HEK293T (cell line): ENCODE measurements around the gene ZCCHC9.

ENCODE experiments used
- ARNT ChIP-seq: fragments of 450-650 bp; IDR thresholded peaks from 2 replicates; pipeline ENCODE4 v1.6.1; 2017; ENCODE audit warnings: mild to moderate bottlenecking
- BHLHE40 ChIP-seq: fragments of 450-650 bp; IDR thresholded peaks from 2 replicates; pipeline ENCODE4 v1.6.1; 2016; ENCODE audit warnings: mild to moderate bottlenecking, moderate library complexity, borderline replicate concordance
- CTBP1 ChIP-seq: fragments of 450-650 bp; IDR thresholded peaks from 2 replicates; pipeline ENCODE4 v1.6.1; 2016; ENCODE audit warnings: borderline replicate concordance
- FOXA1 ChIP-seq: fragments of 450-650 bp; IDR thresholded peaks from 2 replicates; pipeline ENCODE4 v1.6.1; 2016; ENCODE audit warnings: mild to moderate bottlenecking
- FOXM1 ChIP-seq: fragments of 450-650 bp; IDR thresholded peaks from 2 replicates; pipeline ENCODE4 v1.6.1; 2017; ENCODE audit warnings: mild to moderate bottlenecking, borderline replicate concordance
- HDGF ChIP-seq: fragments of 450-650 bp; IDR thresholded peaks from 2 replicates; pipeline ENCODE4 v1.6.1; 2017; ENCODE audit warnings: antibody characterized with exemption, borderline replicate concordance
- NFRKB ChIP-seq: fragments of 450-650 bp; IDR thresholded peaks from 2 replicates; pipeline ENCODE4 v1.6.1; 2016; ENCODE audit warnings: mild to moderate bottlenecking, moderate library complexity
- PKNOX1 ChIP-seq: fragments of 450-650 bp; IDR thresholded peaks from 2 replicates; pipeline ENCODE4 v1.6.1; 2016
- SP1 ChIP-seq: fragments of 450-650 bp; IDR thresholded peaks from 2 replicates; pipeline ENCODE4 v1.6.1; 2017
- SUZ12 ChIP-seq: fragments of 450-650 bp; IDR thresholded peaks from 2 replicates; pipeline ENCODE4 v1.6.1; 2016; ENCODE audit warnings: mild to moderate bottlenecking
- TARDBP ChIP-seq: fragments of 450-650 bp; IDR thresholded peaks from 2 replicates; pipeline ENCODE4 v1.6.1; 2016
- ZNF384 ChIP-seq: fragments of 450-650 bp; IDR thresholded peaks from 2 replicates; pipeline ENCODE4 v1.6.1; 2016

GRCh38 chr5:81359881-81360280 is 58.5 kb downstream of the ZCCHC9 start:
- TF ChIP-seq SP1 (no peak), PKNOX1 (no peak), NFRKB (no peak), FOXA1 (no peak), TARDBP (no peak), FOXM1 (no peak), HDGF (no peak), CTBP1 (no peak), BHLHE40 (no peak), SUZ12 (no peak), ARNT (no peak), ZNF384 (no peak)
